GM12801 (cell line): ENCODE data around the gene HSPB8.

Source experiments
- CTCF ChIP-seq: IDR thresholded peaks from one replicate; pipeline ENCODE4 v1.5.1; 2011; ENCODE audit warnings: control low read depth; ENCODE audit not compliant: insufficient read length; ENCODE audit errors: extremely low read depth

HSPB8 gene

GRCh38 chr12:119171691-119172425 is 6.9 kb upstream of the HSPB8 start:
- no peak for TF ChIP-seq CTCF

DNA sequence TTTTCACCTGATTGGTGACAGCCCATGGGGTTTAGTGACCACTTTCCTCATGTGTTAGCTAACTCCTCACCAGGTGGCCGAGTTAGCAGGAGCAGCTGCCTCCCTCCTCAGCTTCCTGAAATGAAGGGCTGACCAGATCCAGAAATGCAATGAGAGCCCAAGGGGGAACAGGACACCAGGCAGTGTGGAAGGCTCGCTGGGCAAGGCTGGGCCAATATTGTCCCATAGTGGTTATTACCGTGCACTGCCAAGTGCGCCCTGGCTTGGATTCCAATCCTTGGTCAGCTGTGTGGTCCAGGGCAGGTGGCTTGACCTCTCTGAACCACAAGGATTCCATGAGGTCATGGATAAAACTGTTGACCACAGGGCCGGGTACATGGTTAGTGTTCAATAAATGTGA is 3.6 kb upstream of the HSPB8 start:
- TF ChIP-seq CTCF, result no peak

DNA sequence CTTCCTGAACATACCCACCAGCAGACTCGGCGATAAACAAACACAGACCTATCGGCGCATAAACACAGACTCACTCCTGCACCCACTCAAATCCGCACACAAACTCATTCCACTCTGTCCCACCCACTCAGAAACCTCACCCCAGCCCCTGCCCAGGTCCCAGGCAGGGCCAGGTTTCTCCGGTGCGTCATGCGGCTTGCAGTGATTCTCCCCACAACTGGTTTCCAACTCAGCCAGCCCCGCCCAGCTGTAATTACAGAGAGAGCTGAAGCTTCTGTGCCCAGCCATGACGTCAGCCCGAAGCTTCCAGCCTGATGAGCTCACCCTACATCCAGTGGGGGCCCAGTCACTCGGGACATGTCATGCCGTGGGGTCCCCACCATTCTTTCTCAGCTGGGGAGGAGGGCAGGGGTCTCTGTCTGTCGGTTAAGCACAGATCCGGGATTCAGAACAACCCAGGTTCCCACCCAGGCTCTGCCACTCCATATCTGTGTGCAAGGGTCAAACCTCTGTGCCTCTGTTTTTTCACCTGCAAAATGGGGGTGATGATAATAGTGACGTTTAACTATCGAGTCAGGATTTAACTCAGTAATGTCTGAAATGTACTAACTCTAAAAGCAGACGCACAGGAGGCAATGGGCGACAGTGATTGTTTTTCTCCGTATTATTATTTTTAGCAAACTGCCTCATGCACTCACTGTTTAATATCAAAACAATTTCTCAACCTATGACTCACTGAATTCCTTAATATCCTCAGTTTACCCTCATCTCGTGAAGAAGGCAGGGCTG is 2.3 kb upstream of the HSPB8 start:
- TF ChIP-seq CTCF, result no peak

- TF ChIP-seq CTCF, result no peak
Observed at GRCh38 chr12:119177056-119177325, 1.7 kb upstream of the HSPB8 start.

- TF ChIP-seq CTCF, result no peak
Observed at GRCh38 chr12:119177724-119178380, 879 bp upstream of the HSPB8 start.

GRCh38 chr12:119179335-119180021 is 747 bp downstream of the HSPB8 start:
- no peak for TF ChIP-seq CTCF
